ENCODE results near the gene TMEM238.
"Not testable (repeated sequence)": the region's sequence is repeated elsewhere in the genome, so short reads cannot be mapped to it uniquely, and the experiment has no call there.

Gene TMEM238

DNA sequence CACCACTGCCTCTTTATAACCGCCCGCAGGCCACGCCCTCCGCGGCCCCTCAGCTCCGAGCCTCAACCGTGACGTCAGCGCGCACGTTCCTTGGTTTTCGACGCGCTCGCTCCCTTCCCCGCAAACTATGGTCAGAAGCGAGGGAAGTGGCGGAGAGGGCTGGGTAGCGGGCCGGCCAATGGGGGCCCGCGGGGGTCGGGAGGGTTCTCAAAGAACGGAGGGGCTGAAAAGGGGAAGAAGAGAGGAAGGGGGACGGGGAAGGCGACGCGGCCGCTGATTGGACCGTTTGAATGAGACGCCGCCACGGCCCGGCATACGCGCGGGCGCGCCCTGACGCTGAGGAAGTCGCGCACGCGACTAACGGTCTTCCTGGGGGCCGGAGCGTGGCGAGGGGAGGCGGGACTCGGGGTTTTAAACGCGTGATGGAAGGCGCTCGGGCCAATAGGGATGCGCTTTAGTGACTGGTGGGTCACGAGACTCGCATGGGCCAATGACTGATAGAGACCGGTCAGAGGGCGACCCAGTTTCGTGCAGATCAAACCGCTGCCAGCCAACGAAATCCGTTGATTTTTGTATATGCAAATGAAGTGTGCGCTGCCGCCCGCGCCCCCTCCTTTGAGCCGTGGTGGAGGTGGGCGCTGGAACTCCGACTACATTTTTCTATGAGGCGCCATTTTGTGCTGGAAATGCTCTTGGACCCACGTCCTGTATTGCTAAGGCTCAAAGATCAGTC is 23.9 kb upstream of the TMEM238 start:
- TF ChIP-seq, protein P1, sequence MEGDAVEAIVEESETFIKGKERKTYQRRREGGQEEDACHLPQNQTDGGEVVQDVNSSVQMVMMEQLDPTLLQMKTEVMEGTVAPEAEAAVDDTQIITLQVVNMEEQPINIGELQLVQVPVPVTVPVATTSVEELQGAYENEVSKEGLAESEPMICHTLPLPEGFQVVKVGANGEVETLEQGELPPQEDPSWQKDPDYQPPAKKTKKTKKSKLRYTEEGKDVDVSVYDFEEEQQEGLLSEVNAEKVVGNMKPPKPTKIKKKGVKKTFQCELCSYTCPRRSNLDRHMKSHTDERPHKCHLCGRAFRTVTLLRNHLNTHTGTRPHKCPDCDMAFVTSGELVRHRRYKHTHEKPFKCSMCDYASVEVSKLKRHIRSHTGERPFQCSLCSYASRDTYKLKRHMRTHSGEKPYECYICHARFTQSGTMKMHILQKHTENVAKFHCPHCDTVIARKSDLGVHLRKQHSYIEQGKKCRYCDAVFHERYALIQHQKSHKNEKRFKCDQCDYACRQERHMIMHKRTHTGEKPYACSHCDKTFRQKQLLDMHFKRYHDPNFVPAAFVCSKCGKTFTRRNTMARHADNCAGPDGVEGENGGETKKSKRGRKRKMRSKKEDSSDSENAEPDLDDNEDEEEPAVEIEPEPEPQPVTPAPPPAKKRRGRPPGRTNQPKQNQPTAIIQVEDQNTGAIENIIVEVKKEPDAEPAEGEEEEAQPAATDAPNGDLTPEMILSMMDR (IDR thresholded peaks at IDR 0.05; ENCODE audit: insufficient read depth, low read depth, low read length, missing control alignments), result no peak
- H3K4me3 ChIP-seq (ENCODE audit: low read depth, low read length), result peak overlapping the region; percentile 85
- peak; percentile 100 for DNase-seq (ENCODE audit: low read depth)

DNA sequence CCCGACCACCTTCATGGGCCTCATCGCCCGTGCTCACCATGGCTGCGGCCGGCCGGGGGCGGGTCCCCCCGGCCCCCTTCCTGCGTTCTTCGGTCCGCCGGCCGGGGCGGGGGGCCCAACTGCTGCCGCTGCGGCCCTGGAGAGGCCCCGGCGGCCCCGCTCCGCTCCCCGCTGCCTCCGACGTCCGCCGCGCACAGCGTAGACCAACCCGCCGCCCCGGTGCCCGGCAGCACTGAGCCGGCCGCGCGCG is 23.4 kb upstream of the TMEM238 start, which contains the start of gene UBE2S:
Gene UBE2S (minus strand): TSS at position 239 of the 250 bp plus-strand sequence. CDS start 199 bp downstream, at position 40.
- not testable (repeated sequence) for DNase-seq (ENCODE audit: low read depth)
- H3K4me3 ChIP-seq (ENCODE audit: low read depth, low read length), result peak within 1 kb of the TSS; percentile 85

DNA sequence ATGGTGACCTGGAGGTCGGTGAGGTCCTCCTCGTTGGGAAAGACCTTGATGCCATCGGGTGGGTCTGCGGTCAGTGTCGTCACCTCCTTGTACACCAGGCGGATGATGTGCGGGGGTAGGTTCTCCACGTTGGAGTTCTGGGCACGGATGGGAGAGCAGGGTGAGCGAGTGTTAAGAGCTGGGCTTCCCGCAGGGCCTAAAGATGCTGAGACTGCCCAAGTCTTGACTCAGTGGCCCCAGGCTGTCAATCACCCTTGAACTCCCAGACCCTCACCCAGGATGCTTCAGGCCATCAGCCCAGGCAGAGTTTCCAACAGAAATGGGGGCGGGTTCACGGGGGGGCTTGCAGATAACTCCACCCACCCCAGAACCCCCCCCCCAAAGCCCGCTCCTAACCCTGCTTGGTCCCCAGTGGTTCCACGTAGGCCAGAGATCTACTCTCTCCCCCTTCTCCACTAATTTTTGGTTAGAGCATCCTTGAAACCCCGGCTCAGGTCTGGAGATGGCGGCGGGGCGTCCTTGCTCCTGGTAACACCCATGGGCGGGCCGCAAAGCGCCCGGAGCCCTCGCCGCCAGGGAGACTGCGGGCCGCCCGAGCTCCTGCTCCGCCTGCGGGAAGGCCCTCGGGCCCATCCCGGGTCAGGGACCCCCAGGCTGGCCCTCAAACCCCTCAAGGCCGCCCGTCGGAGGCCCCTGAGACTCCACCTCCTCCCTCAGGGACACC is 22.9 kb upstream of the TMEM238 start:
- peak overlapping the region; percentile 85 for H3K4me3 ChIP-seq (ENCODE audit: low read depth, low read length)
- TF ChIP-seq, protein P1 (IDR thresholded peaks at IDR 0.05; ENCODE audit: insufficient read depth, low read depth, low read length, missing control alignments), result no peak
- peak; percentile 53 for DNase-seq (ENCODE audit: low read depth)

DNA sequence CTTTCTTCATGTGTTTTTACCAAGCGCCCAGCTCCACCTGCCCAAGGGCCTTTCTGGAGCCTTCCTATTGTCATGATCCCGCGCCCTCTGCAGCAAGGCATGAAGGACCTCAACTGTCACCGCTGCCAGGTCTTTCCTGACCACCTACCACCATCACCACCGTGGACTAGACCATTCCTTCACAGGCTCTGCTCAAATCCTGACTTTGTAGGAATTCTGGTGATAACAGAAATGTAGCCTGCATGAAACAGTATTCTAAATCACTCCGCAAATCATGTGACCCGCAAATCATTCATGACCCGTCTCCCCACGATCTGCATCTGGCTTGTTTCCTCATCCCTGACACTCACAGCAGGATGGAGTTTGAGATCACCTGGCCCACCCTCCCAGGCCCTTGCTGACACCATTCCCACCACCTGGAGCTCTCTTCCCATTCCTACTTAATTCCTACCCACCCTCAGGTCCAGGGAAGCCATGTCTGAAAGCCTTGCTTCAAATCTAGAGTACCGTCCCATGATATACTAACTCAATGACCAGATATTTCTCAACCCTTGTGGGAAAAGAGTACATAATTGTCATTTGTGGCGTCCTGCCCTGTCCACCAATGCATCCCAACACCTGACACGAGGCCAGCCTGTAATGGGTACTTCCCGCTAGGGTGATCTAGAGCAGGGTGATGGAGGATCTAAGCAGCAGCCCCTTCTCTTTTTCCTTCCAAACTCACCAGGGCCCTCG is 22.2 kb upstream of the TMEM238 start:
- TF ChIP-seq, protein P1 (IDR thresholded peaks at IDR 0.05; ENCODE audit: insufficient read depth, low read depth, low read length, missing control alignments), result no peak

DNA sequence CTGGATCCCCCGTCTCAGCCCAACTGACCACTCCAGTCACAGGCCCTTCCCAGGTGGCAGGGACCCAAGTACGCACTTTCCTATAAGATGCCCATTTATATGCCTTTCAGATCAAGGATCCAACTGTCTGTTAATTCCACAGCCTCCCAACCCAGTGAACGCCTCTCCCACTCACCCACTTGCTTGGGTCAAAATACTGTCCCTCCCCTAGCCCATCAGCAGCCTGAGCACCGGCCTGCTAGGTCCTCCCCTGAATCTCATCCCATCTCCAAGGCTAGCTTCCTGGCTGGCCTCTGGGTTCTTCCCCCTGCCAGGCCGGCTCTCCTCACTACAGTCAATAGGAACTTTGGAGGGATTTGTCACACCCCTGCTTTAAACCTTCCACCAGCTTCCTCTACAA is 21.5 kb upstream of the TMEM238 start:
- TF ChIP-seq, protein P1 (IDR thresholded peaks at IDR 0.05; ENCODE audit: insufficient read depth, low read depth, low read length, missing control alignments), result no peak
- peak overlapping the region; percentile 85 for H3K4me3 ChIP-seq (ENCODE audit: low read depth, low read length)

More for the DNA sequence above, 22.2 kb upstream of the TMEM238 start:
- peak overlapping the region; percentile 85 for H3K4me3 ChIP-seq (ENCODE audit: low read depth, low read length)
- DNase-seq (ENCODE audit: low read depth), result peak; percentile 16

DNA sequence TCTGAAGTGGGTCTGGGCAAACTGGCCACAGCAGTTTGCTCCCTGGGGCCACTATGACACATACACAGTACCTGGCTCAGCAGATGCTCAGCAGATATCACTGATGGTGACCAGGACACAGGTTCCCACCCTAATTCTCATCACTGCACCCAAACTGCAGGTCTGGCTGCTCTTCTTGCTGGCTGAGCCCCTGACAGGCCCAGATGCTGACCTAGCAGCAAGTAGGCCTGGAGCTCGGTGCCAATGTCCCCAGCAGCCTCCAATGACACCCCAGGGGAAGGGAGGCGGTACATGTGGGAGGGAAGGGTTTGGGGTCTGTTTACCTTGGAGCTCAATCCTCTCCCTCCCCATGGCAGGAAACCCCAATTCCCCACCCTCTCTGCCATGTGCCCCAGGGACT is 18.4 kb upstream of the TMEM238 start:
- TF ChIP-seq, protein P1 (IDR thresholded peaks at IDR 0.05; ENCODE audit: insufficient read depth, low read depth, low read length, missing control alignments), result no peak
- DNase-seq (ENCODE audit: low read depth), result no peak
- H3K4me3 ChIP-seq (ENCODE audit: low read depth, low read length), result no peak overlapping the region

More for the DNA sequence above, 21.5 kb upstream of the TMEM238 start:
- DNase-seq (ENCODE audit: low read depth), result no peak

DNA sequence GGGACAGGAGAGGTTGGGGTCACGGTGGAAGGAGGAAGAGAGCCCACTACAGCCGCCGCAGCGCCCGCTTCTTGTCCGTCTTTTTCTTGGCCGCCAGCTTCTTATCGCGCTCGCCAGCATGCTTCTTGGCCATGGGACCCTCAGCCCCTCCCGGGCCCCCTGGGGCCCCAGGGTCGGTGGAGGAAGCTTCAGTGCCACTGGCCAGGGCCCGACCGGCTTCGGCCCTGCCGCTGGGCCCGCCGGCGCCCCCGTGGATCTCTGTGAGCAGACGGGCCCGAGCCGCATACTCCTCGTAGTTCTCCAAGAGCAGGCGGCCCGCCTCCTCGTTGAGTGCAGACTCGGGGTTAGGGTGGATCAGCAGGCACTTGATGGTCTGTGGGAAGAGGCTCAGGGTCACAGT is 17.3 kb upstream of the TMEM238 start:
- not testable (repeated sequence) for DNase-seq (ENCODE audit: low read depth); H3K4me3 ChIP-seq (ENCODE audit: low read depth, low read length)

All from GM12865 (cell line).